Measurements from ENCODE around the gene ST6GAL1. TPM values are rescaled to one million over a fixed set of nuclear protein-coding genes. Genes with fewer than 3 reads are reported as not detected.

Gene ST6GAL1
- total RNA-seq, 2 experiments from 2014 or later: 84.6 to 99.2 TPM

- H3K36me3 Mint-ChIP-seq (ENCODE audit: low read depth): peaks cover 59% of the 10 kb centered on the region
- H3K27me3 Mint-ChIP-seq: no peaks in the 10 kb centered on the region
- DNase-seq (no peak), ATAC-seq (no peak)
- H3K4me3 Mint-ChIP-seq: no peak overlapping the region
- CTCF ChIA-PET: no interaction called here
- peaks cover 3% of the 10 kb centered on the region for H3K9me3 Mint-ChIP-seq
- H3K27ac Mint-ChIP-seq: peak overlapping the region; percentile 38
- H3K4me1 Mint-ChIP-seq (ENCODE audit: low read depth): peaks cover 22% of the 10 kb centered on the region
- POLR2A ChIA-PET: interaction anchor here (0.8 kb wide), 1 partner anchor 140 kb away, joined by 3 read pairs; no protein-coding TSS in a partner anchor
- no peak for TF ChIP-seq CTCF (IDR thresholded peaks at IDR 0.05)
- intact Hi-C loops (cut with micrococcal nuclease): no loop called here
Measured at GRCh38 chr3:187072511-187072910, 142.2 kb downstream of the ST6GAL1 start.

- TF ChIP-seq CTCF (IDR thresholded peaks at IDR 0.05): no peak
- Mint-ChIP-seq H3K4me1 (ENCODE audit: low read depth) (peaks cover 18% of the 10 kb centered on the region), H3K4me3 (no peak overlapping the region), H3K27me3 (no peaks in the 10 kb centered on the region), H3K36me3 (ENCODE audit: low read depth) (peaks cover 57% of the 10 kb centered on the region), H3K9me3 (peaks cover 3% of the 10 kb centered on the region), H3K27ac (peak overlapping the region; percentile 26)
- ATAC-seq (no peak), DNase-seq (no peak)
- ChIA-PET POLR2A (interaction anchor here (0.7 to 1.5 kb wide), 2 partner anchors 14 to 33 kb away, joined by 3 to 4 read pairs; no protein-coding TSS in a partner anchor), CTCF (interaction anchor here (0.9 to 2.0 kb wide), 3 partner anchors 40 to 224 kb away, joined by 3 to 8 read pairs (median 5); partner anchors contain the start of gene RPL39L)
- intact Hi-C loops (cut with micrococcal nuclease): no loop called here
Measured at GRCh38 chr3:187073581-187074098, 143.3 kb downstream of the ST6GAL1 start.

DNA sequence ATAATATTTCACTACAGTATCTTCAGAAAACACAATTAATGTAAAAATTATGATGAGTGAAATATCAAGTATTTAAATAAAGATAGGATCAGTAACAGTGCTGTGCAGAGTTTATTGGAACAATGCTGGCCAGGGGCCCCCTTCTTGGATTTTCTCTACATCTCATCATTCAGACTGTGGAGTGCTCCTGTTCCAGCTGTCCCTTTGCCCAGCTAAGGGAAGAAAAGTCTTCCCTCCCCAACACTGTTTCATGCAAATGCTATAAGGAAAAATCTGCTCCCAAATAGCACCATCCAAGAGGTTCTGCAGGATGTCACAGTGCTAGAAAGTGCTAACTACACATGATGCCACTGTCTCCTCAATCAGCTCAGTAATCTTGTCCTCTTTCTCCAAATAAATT lies 144.5 kb downstream of the ST6GAL1 start:
- no peak overlapping the region for H3K4me3 Mint-ChIP-seq
- ChIA-PET POLR2A (interaction anchor here (1.5 kb wide), 1 partner anchor 34 kb away, joined by 3 read pairs; no protein-coding TSS in a partner anchor), CTCF (interaction anchor here (1.4 to 2.0 kb wide), 2 partner anchors 39 to 225 kb away, joined by 5 to 8 read pairs; no protein-coding TSS in a partner anchor)
- H3K36me3 Mint-ChIP-seq (ENCODE audit: low read depth): peaks cover 46% of the 10 kb centered on the region
- TF ChIP-seq CTCF (IDR thresholded peaks at IDR 0.05): no peak
- intact Hi-C loops (cut with micrococcal nuclease): no loop called here
- H3K27ac Mint-ChIP-seq: no peak overlapping the region
- ATAC-seq: no peak
- peaks cover 11% of the 10 kb centered on the region for H3K4me1 Mint-ChIP-seq (ENCODE audit: low read depth)
- no peaks in the 10 kb centered on the region for H3K9me3 Mint-ChIP-seq
- no peaks in the 10 kb centered on the region for H3K27me3 Mint-ChIP-seq
- no peak for DNase-seq

GRCh38 chr3:187076297-187076696 lies 146.0 kb downstream of the ST6GAL1 start:
- H3K4me3 Mint-ChIP-seq: no peak overlapping the region
- H3K27me3 Mint-ChIP-seq: no peaks in the 10 kb centered on the region
- TF ChIP-seq CTCF (IDR thresholded peaks at IDR 0.05): no peak
- peaks cover 7% of the 10 kb centered on the region for H3K4me1 Mint-ChIP-seq (ENCODE audit: low read depth)
- ChIA-PET POLR2A (no interaction called here), CTCF (no interaction called here)
- intact Hi-C loops (cut with micrococcal nuclease): no loop called here
- DNase-seq (no peak), ATAC-seq (no peak)
- H3K36me3 Mint-ChIP-seq (ENCODE audit: low read depth): peaks cover 38% of the 10 kb centered on the region
- no peaks in the 10 kb centered on the region for H3K9me3 Mint-ChIP-seq
- H3K27ac Mint-ChIP-seq: peak overlapping the region; percentile 62

- Mint-ChIP-seq H3K4me1 (ENCODE audit: low read depth) (peaks cover 5% of the 10 kb centered on the region), H3K4me3 (no peak overlapping the region), H3K36me3 (ENCODE audit: low read depth) (peaks cover 38% of the 10 kb centered on the region), H3K9me3 (no peaks in the 10 kb centered on the region), H3K27ac (peak overlapping the region; percentile 68), H3K27me3 (no peaks in the 10 kb centered on the region)
- CTCF ChIA-PET: no interaction called here
- intact Hi-C loops (cut with micrococcal nuclease): no loop called here
- POLR2A ChIA-PET: interaction anchor here (1.0 kb wide), 1 partner anchor 25 kb away, joined by 3 read pairs; no protein-coding TSS in a partner anchor
- no peak for ATAC-seq
- DNase-seq: no peak
- TF ChIP-seq CTCF (IDR thresholded peaks at IDR 0.05): no peak
Measured at GRCh38 chr3:187077085-187077484, 146.8 kb downstream of the ST6GAL1 start.

All from activated CD8-positive, alpha-beta T cell treated with anti-CD3 and anti-CD28 coated beads for 36 hours (primary cell).